CD4-positive, alpha-beta T cell treated with Interleukin-2 at 100 ng/mL for 4 hours (primary cell): Measurements from ENCODE around the gene ROM1.
"Not testable (repeated sequence)": the region's sequence is repeated elsewhere in the genome, so short reads cannot be mapped to it uniquely, and the experiment has no call there.

Source experiments
- DNase-seq: peaks from one replicate; pipeline ENCODE4 v3.0.0-alpha.2; 2020; ENCODE audit warnings: low spot score

Gene ROM1

DNA sequence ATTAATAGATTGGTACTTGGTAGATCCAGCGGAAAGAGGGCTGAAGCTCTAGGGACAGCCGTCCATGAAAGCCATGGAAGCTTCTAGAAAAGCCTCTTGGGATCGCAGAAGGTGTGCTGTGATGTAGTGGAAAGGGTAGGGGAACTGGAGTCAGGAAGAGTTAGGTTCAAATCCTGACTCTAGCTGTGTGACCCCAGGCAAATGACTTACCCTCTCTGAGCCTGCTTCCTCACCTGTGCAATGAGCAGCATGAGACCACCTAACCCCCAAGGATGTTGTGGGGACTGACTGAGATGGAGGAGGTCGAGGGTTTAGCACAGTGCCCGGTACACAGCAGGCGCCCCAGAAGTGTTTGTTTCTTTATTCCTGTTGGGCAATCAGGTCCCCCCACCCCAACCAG lies 2.7 kb upstream of the ROM1 start:
- DNase-seq: no peak

DNA sequence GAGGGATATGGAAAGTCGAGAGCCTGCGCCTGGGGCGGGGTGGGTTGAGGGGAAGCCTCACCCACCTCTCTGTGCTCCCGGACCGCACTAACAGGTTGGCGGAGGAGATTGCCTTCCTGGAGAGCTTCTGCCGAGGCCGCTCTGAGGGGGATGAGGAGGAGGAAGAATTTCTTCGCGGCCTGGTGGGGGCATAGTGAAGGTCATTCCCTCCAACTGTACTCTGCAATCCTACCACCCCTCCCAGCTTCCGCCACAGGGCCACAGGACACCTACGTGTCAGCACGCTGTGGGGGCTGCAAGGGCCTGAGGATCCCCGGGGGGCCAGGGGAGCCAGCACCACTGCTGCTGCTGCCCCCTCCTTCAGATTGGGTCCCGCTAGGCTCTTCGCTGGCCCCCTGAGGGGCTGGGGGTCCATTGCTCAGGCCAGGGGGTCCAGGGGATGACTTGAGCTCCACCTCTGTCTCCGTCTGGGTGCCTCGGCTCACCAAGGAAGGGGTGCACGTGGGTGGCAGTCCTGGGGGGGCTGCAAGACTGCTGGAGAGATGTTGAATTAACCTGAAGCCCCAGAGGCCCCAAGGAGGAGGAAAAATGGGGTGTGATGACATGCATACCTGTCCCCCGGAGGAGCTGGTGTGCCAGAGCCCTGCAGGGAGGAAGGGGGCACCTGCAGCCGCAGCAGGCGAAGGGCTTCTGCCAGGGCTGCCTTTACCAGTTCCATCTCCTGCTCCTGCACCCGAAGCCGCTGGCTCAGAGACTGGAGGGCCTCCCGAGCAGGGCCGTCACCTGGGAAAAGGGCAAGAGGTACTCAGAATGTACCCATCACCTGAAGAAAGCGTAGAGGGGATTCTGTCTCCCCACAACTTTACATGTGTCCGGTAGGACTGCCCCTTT lies 2.0 kb upstream of the ROM1 start:
- no peak for DNase-seq

DNA sequence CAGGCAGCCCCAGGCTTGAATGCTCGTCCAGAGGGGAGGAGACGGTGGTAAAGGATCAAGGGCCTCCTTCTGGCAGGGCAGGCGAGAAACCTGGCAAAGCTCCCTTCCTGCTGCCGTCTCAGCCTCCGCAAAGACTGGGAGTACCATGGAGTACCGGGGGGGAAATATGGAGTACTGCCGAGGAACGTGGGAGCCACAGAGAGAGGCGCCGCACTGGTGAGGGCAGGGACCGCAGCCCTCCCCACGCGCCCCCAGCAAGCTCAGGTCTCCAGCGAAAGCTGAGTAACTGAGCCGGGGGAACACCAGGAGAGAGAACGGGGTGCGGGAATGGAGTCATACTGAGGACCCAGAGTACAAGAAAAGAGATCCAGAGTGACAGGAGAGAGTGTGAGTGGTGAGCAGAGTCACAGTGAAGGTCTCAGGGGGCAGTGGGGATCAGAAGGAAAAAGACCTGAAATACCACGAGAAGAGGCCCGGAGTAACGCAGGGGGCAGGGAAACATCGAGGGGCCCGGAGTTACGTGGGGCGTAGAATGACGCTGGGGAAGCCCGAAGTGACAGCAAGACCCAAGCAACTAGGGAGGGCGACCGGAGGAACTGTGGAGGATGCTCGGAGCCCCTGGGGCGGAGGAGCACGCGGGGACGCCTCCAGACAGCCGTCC lies 1.2 kb upstream of the ROM1 start:
- no peak for DNase-seq

DNA sequence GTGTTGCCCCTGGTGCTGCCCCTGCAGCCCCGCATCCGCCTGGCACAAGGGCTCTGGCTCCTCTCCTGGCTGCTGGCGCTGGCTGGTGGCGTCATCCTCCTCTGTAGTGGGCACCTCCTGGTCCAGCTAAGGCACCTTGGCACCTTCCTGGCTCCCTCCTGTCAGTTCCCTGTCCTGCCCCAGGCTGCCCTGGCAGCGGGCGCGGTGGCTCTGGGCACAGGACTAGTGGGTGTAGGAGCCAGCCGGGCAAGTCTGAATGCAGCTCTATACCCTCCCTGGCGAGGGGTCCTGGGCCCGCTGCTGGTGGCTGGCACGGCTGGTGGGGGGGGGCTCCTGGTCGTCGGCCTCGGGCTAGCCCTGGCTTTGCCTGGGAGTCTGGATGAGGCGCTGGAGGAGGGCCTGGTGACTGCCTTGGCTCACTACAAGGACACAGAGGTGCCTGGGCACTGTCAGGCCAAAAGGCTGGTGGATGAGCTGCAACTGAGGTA lies 278 bp downstream of the ROM1 start:
- no peak for DNase-seq

DNA sequence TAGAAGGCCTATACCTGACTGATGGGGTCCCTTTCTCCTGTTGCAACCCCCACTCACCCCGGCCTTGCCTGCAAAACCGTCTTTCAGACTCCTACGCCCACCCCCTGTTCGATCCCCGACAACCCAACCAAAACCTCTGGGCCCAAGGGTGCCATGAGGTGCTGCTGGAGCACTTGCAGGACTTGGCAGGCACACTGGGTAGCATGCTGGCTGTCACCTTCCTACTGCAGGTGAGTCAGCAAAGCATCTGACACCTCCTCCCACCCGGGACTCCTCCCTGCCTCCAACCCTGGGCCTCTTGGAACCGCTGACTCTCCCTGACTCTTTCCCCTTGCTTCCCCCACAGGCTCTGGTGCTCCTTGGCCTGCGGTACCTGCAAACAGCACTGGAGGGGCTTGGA lies 1.2 kb downstream of the ROM1 start:
- peak; percentile 34 for DNase-seq

DNA sequence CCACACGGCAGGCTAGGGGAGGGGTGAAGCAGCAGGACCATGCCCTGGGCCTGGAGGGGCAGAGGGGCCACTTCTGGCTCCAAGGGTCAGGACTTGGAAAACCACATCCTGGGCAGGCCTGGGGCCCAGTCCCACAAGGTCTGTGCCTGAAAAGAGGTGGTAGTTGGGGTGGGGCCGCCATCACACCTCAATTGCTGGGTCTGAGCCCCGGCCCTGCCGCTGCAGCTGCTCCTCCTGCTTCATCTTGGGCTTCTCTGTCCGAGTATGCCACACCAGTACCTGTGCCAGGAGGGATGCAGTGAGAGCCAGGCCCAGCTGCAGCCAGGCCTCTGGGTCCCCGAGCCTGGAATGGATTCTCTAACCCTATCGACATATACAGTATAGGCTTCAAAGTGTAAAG lies 2.5 kb downstream of the ROM1 start:
- no peak for DNase-seq

DNA sequence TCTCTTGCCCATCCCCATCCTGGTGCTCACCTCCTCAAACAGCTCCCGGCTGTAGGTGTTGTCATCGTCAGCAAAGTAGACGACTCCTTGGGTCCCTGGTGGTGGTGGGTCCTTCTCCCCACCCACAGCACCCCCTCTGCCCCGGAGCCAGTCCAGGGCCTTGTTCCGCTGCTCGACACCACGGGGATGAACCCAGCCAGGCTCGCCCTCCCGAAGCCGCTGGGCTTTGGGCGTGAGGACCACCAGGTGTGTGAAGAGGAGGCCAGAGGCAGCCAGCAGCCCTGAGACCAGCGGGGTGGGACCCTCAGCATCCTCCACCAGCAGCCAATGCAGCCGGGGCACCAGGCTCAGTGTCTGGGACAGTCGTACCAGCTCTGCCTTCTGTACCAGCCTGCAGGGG lies 3.9 kb downstream of the ROM1 start:
- not testable (repeated sequence) for DNase-seq

GRCh38 chr11:62621027-62621566 lies 8.0 kb downstream of the ROM1 start:
- no peak for DNase-seq

GRCh38 chr11:62621567-62622470 lies 8.8 kb downstream of the ROM1 start, which contains the start of gene B3GAT3:
B3GAT3 (minus strand) TSS chr11:62621986; CDS start chr11:62621947, 39 bp downstream.
- peak; percentile 97 for DNase-seq

- DNase-seq: no peak
Measured at GRCh38 chr11:62622476-62623089, 9.5 kb downstream of the ROM1 start.

- DNase-seq: no peak
Measured at GRCh38 chr11:62627713-62628112, 14.7 kb downstream of the ROM1 start.

- no peak for DNase-seq
Measured at GRCh38 chr11:62632492-62632891, 19.4 kb downstream of the ROM1 start.

DNA sequence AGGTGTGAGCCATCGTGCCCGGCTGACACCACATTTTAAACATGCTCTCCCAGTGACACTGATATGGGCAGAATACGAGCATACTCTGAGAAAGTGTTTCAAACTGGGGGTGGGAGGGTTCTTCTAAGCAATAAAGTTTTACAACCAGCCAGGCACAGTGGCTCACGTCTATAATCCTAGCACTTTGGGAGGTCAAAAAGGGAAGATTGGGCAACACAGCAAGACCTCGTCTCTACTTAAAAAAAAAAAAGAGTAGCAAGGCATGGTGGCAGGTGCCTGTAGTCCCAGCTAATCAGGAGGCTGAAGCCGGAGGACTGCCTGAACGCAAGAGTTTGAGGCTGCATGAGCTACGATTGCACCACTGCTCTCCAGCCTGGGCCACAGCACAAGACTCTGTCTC lies 31.2 kb downstream of the ROM1 start:
- DNase-seq: no peak

DNA sequence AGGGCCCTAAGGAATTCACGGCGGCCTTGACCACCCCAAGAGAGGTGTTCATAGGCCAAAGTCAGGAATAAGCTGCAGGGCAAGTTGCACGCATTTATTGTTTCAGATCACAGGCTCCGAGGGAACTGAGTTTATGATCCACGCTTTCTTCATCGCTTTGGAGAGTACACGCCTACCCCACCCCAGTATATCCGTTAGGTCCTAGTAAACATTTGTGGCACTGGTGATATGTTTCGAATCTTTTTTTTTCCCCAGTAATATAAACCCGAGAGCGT lies 32.6 kb downstream of the ROM1 start:
- no peak for DNase-seq

GRCh38 chr11:62645946-62646824 lies 33.1 kb downstream of the ROM1 start, which contains the start of gene GANAB:
GANAB (minus strand) TSS chr11:62646613; CDS start chr11:62646599, 14 bp downstream.
- DNase-seq: peak; percentile 99

GRCh38 chr11:62646825-62647608 lies 34.0 kb downstream of the ROM1 start:
- no peak for DNase-seq

- no peak for DNase-seq
Measured at GRCh38 chr11:62647609-62648005, 34.5 kb downstream of the ROM1 start.

DNA sequence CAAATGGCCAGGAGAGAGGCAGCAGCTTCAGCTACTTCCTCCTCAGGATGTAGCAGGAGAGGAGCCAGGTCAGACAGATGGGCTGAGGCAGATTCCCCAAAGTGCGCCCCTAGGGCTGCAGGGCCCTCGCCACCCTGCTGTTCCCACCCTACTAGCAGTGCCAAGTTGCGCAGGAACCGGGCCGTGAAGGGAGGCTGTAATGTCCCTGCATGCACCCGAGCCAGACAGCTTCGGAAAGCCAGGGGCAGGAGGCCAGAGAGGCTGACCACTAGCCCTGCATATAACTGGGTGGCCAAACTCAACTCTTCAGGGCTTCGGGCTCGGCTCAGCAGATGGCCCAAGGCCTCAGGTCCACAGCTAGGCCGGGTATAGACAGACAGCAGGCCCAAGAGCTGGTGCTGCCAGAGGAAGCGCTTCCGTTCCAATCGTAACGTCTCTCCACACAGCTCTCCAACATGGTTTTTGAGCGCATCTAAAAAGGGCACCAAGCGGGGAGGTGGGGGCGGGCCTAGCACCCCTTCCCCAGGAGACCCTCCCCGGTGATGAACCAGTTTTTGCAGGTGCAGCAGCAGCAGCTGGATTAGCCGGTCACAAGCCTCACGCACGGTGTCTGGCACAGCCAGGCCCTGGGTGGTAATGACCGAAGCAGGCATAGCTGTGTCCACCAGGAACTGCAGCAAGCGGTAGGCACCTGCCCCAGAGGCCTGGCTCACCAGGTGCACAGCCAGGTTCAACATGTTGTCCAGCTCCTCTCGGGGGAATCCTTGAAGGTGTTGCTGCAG lies 35.3 kb downstream of the ROM1 start:
- DNase-seq: no peak

DNA sequence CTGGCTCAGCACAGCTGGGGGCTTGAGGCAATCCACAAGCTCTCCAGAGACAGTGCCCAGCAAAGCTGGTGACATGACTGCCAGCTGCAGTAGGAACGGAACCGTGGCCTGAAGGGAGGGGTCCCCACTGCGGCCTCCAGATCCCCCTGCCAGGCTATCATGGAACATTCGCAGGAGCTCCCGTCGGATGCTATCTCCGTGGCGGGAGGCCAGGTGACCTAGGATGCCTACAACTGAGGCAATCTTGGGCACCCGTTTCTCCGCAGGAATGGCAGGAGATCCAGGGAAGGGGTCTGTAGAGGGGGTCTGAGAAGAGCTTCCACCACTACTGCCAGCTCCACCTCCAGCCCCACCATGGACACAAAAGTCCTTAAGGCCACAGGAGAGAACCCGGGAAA lies 35.9 kb downstream of the ROM1 start:
- DNase-seq: no peak
